HepG2 (cell line): ENCODE results near the gene MYL2. TPM values are rescaled to one million over a fixed set of nuclear protein-coding genes. Genes with fewer than 3 reads are reported as not detected.

ENCODE experiments used
- ATAC-seq: fragments of 200-7000 bp; cut with Tn5 transposase; 3 replicates; pipeline ENCODE4 v1.9.1; 2020; ENCODE audit warnings: mild to moderate bottlenecking, moderate library complexity
- BruUV-seq: library from RNA; stranded (reverse); fragments of 400-500 nt; replicated peaks from 2 replicates; lab custom pipeline; 2021; lab: Mats Ljungman, UMichigan
- CTCF ChIA-PET: fragments of 300-600 bp; formaldehyde crosslinking; extraction: SDS; loops from one replicate; lab custom pipeline; 2021; ENCODE audit warnings: low total read pairs, inconsistent platforms, low intra/inter-chr PET ratio; lab: Yijun Ruan, JAX
- POLR2A ChIA-PET: fragments of 350-600 bp; sonication (Branson Sonifier 250); formaldehyde crosslinking; loops from one replicate; lab custom pipeline; 2020; ENCODE audit warnings: antibody characterized with exemption, inconsistent platforms; lab: Yijun Ruan, JAX
- DNase-seq: peaks from one replicate; pipeline ENCODE4 v3.0.0-alpha.2; 2015; ENCODE audit warnings: low spot score
- FAIRE-seq: peaks from 3 replicates; lab custom pipeline; 2011; peaks lifted over from hg19 to GRCh38; lab: Jason Lieb, UNC
- H2AFZ ChIP-seq: one replicate; pipeline ENCODE4 v1.6.1; 2011; ENCODE audit warnings: low read length, inconsistent platforms
- H3K27ac ChIP-seq: fragments of 300-600 bp; 3 replicates; pipeline ENCODE4 v1.8.0; 2011; ENCODE audit warnings: mixed run types, mild to moderate bottlenecking, mixed read lengths, low read length, inconsistent platforms; ENCODE audit not compliant: insufficient read depth; ENCODE audit errors: extremely low read length
- H3K27me3 ChIP-seq, 2 experiments: fragments of 200-600 bp in 1 of 2; 2 replicates in 1 of 2; 3 replicates in 1 of 2; pipeline versions ENCODE4 v1.6.0 to v1.8.0; 2011; ENCODE audit warnings: low read length in 2 of 2, mild to moderate bottlenecking in 2 of 2, moderate library complexity in 2 of 2, inconsistent platforms in 1 of 2; ENCODE audit not compliant: insufficient read depth in 2 of 2, control insufficient read depth in 1 of 2
- H3K36me3 ChIP-seq, 2 experiments: fragments of 200-600 bp in 1 of 2; replicated peaks in 1 of 2; 2 replicates in 1 of 2; 3 replicates in 1 of 2; pipeline versions ENCODE4 v1.5.1 to v1.8.0; 2011; ENCODE audit warnings: low read length in 2 of 2, inconsistent platforms in 1 of 2; ENCODE audit not compliant: insufficient read depth in 2 of 2, control insufficient read depth in 1 of 2
- H3K4me1 ChIP-seq: 2 replicates; pipeline ENCODE4 v1.5.1; 2012; ENCODE audit warnings: low read length, inconsistent platforms; ENCODE audit not compliant: insufficient read depth
- H3K4me2 ChIP-seq: 2 replicates; pipeline ENCODE4 v1.6.0; 2011; ENCODE audit warnings: low read depth, low read length, inconsistent platforms
- H3K4me3 ChIP-seq, 3 experiments: fragments of 200-600 bp in 1 of 3; sonication (generic), shearing (Covaris generic) in 1 of 3; replicated peaks in 1 of 3; 2 replicates each; pipeline ENCODE4 v1.5.1; 2011 to 2016; ENCODE audit warnings: low read length in 3 of 3, inconsistent platforms in 2 of 3, low read depth in 2 of 3, mild to moderate bottlenecking in 2 of 3, control low read depth in 1 of 3, mixed read lengths in 1 of 3; ENCODE audit not compliant: insufficient read depth in 1 of 3
- H3K79me2 ChIP-seq: one replicate; pipeline ENCODE4 v1.6.1; 2011; ENCODE audit warnings: low read length, inconsistent platforms; ENCODE audit not compliant: insufficient read depth
- H3K9ac ChIP-seq: 2 replicates; pipeline ENCODE4 v1.6.0; 2011; ENCODE audit warnings: mild to moderate bottlenecking, low read depth, low read length, inconsistent platforms; ENCODE audit not compliant: insufficient read depth
- H3K9me3 ChIP-seq: 2 replicates; pipeline ENCODE4 v1.5.1; 2012; ENCODE audit warnings: mild to moderate bottlenecking, low read length
- H4K20me1 ChIP-seq: 2 replicates; pipeline ENCODE4 v1.6.0; 2011; ENCODE audit warnings: inconsistent platforms, mild to moderate bottlenecking, low read length, moderate library complexity; ENCODE audit not compliant: insufficient read depth
- KAT8 ChIP-seq: IDR thresholded peaks from 2 replicates; pipeline ENCODE4 v1.6.1; 2016; ENCODE audit warnings: missing genetic modification reagents, missing compliant biosample characterization
- KDM3A ChIP-seq: IDR thresholded peaks from 2 replicates; pipeline ENCODE4 v1.6.1; 2018; ENCODE audit warnings: low read depth, missing compliant biosample characterization
- KLF6 ChIP-seq: IDR thresholded peaks from 2 replicates; pipeline ENCODE4 v1.8.0; 2016; ENCODE audit warnings: missing biosample characterization, missing genetic modification reagents
- MTA3 ChIP-seq: sonication (generic); formaldehyde crosslinking; IDR thresholded peaks from 2 replicates; pipeline ENCODE4 v1.4.0; 2020; ENCODE audit warnings: missing genetic modification reagents
- ZNF124 ChIP-seq: sonication (generic); formaldehyde crosslinking; IDR thresholded peaks from 2 replicates; pipeline ENCODE4 v1.4.0; 2020; ENCODE audit warnings: missing genetic modification reagents
- ZNF225 ChIP-seq: sonication (generic); formaldehyde crosslinking; IDR thresholded peaks from 2 replicates; pipeline ENCODE4 v1.4.0; 2020; ENCODE audit warnings: mild to moderate bottlenecking, missing genetic modification reagents
- ZNF761 ChIP-seq: sonication (generic); formaldehyde crosslinking; conservative IDR thresholded peaks from 2 replicates; pipeline ENCODE4 v1.4.0; 2020; ENCODE audit warnings: mild to moderate bottlenecking, missing genetic modification reagents
- ZNF766 ChIP-seq: sonication (generic); formaldehyde crosslinking; IDR thresholded peaks from 2 replicates; pipeline ENCODE4 v1.5.0; 2020; ENCODE audit warnings: missing genetic modification reagents, borderline replicate concordance
- WGBS: methylation state at CpG from one replicate; pipeline ENCODE4 v1.1.6; 2017; ENCODE audit warnings: low lambda C conversion rate; 5-methylcytosine and 5-hydroxymethylcytosine counted together
- in situ Hi-C: cut with HindIII; loops from 2 replicates; pipeline ENCODE4 v1.10.0; 2017; ENCODE audit warnings: low pct_unique_long_range_greater_than_20kb; ENCODE audit not compliant: extremely low pct_ligation_motif_present
- intact Hi-C: fragments of 100-400 bp; cut with micrococcal nuclease; formaldehyde crosslinking; loops from one replicate; pipeline ENCODE4 v1.10.0; 2022; ENCODE audit not compliant: unreplicated experiment
- polyA plus RNA-seq, 8 experiments: library from polyadenylated mRNA; depleted of rRNA in 3 of 8; stranded (reverse) in 7 of 8; unstranded in 1 of 8; fragments of >200 nt; fragmentation: Illumina TruSeq in 4 of 8; extraction: Trizol in 4 of 8; gene quantifications; 2 replicates each; pipeline versions ENCODE4 v1.2.1 to v1.2.3, GENCODE V29; 2011 to 2016; ENCODE audit warnings: low read depth in 4 of 8, missing spikeins in 1 of 8, mixed read lengths in 1 of 8; ENCODE audit not compliant: insufficient read depth in 1 of 8
- total RNA-seq, 5 experiments: library from RNA; depleted of rRNA; stranded (reverse); fragments of >200 nt; fragmentation: Illumina TruSeq; extraction: Trizol; gene quantifications; 2 replicates each; pipeline ENCODE4 v1.2.3, GENCODE V29; 2016; ENCODE audit warnings: low read depth in 1 of 5
- TF ChIP-seq, protein P1 (sequence below): sonication (generic); formaldehyde crosslinking; IDR thresholded peaks from 2 replicates; pipeline ENCODE4 v1.4.0; 2020; ENCODE audit warnings: missing genetic modification reagents
- TF ChIP-seq, protein P2 (sequence below): sonication (generic); formaldehyde crosslinking; IDR thresholded peaks from 2 replicates; pipeline ENCODE4 v1.4.0; 2020; ENCODE audit warnings: missing genetic modification reagents, borderline replicate concordance
- TF ChIP-seq, protein P3 (sequence below): sonication (generic); formaldehyde crosslinking; IDR thresholded peaks from 2 replicates; pipeline ENCODE4 v1.4.0; 2020; ENCODE audit warnings: missing genetic modification reagents, mild to moderate bottlenecking, borderline replicate concordance

The MYL2 gene
- total and polyA plus RNA-seq, 2 of the 13 experiments (the other 11 are each of a cell fraction or from before 2014, with no cell fraction given), result not detected

DNA sequence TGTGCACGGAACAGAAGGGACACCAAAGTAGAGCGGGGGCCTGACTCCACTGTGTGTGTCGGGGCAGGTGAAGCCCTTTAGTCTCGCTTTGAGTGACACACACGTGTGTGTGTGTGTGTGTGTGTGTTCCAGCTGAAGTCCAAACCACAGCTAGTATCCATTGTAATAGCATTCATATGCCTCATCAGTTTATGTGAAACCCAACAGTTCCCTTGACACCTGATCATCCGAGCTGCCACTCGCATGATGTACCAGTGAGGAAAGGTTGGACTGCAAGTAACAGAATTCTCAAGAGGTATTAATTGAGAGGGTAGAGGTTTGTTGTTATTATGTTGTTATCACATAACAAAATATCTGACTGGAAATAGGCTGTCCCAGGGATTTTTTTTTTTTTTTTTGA lies 57.2 kb downstream of the MYL2 start:
- DNase-seq, result no peak
- no TSS peak for BruUV-seq
- H4K20me1 ChIP-seq, result no peaks in the 10 kb centered on the region
- no peak for FAIRE-seq
- ChIA-PET CTCF (no interaction called here), POLR2A (no interaction called here)
- 29% methylated on average over 7 of the region's 7 CpGs for WGBS
- no peak overlapping the region for H3K27ac ChIP-seq
- peaks cover 0 to 13% of the 10 kb centered on the region in 2 experiments; a peak in 4 of 5 replicates for H3K27me3 ChIP-seq
- intact Hi-C loops (no loop called here), in situ Hi-C loops (no loop called here)
- H2AFZ ChIP-seq, result no peak overlapping the region
- H3K9ac ChIP-seq, result no peak overlapping the region
- no peak overlapping the region for H3K4me3 ChIP-seq
- H3K9me3 ChIP-seq, result no peaks in the 10 kb centered on the region
- no peak overlapping the region for H3K4me2 ChIP-seq
- H3K36me3 ChIP-seq, result no peaks in the 10 kb centered on the region
- TF ChIP-seq, protein P1, sequence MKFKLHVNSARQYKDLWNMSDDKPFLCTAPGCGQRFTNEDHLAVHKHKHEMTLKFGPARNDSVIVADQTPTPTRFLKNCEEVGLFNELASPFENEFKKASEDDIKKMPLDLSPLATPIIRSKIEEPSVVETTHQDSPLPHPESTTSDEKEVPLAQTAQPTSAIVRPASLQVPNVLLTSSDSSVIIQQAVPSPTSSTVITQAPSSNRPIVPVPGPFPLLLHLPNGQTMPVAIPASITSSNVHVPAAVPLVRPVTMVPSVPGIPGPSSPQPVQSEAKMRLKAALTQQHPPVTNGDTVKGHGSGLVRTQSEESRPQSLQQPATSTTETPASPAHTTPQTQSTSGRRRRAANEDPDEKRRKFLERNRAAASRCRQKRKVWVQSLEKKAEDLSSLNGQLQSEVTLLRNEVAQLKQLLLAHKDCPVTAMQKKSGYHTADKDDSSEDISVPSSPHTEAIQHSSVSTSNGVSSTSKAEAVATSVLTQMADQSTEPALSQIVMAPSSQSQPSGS, result no peak
- TF ChIP-seq ZNF225 (CRISPR knock-in tag), result no peak
- no peak for TF ChIP-seq ZNF124 (CRISPR knock-in tag)
- no peak for TF ChIP-seq KAT8 (CRISPR knock-in tag)
- TF ChIP-seq MTA3 (CRISPR knock-in tag), result no peak
- TF ChIP-seq, protein P2, sequence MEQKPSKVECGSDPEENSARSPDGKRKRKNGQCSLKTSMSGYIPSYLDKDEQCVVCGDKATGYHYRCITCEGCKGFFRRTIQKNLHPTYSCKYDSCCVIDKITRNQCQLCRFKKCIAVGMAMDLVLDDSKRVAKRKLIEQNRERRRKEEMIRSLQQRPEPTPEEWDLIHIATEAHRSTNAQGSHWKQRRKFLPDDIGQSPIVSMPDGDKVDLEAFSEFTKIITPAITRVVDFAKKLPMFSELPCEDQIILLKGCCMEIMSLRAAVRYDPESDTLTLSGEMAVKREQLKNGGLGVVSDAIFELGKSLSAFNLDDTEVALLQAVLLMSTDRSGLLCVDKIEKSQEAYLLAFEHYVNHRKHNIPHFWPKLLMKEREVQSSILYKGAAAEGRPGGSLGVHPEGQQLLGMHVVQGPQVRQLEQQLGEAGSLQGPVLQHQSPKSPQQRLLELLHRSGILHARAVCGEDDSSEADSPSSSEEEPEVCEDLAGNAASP (CRISPR knock-in tag), result no peak
- no peak for TF ChIP-seq KLF6 (CRISPR knock-in tag)
- TF ChIP-seq ZNF761 (CRISPR knock-in tag), result no peak
- TF ChIP-seq, protein P3, sequence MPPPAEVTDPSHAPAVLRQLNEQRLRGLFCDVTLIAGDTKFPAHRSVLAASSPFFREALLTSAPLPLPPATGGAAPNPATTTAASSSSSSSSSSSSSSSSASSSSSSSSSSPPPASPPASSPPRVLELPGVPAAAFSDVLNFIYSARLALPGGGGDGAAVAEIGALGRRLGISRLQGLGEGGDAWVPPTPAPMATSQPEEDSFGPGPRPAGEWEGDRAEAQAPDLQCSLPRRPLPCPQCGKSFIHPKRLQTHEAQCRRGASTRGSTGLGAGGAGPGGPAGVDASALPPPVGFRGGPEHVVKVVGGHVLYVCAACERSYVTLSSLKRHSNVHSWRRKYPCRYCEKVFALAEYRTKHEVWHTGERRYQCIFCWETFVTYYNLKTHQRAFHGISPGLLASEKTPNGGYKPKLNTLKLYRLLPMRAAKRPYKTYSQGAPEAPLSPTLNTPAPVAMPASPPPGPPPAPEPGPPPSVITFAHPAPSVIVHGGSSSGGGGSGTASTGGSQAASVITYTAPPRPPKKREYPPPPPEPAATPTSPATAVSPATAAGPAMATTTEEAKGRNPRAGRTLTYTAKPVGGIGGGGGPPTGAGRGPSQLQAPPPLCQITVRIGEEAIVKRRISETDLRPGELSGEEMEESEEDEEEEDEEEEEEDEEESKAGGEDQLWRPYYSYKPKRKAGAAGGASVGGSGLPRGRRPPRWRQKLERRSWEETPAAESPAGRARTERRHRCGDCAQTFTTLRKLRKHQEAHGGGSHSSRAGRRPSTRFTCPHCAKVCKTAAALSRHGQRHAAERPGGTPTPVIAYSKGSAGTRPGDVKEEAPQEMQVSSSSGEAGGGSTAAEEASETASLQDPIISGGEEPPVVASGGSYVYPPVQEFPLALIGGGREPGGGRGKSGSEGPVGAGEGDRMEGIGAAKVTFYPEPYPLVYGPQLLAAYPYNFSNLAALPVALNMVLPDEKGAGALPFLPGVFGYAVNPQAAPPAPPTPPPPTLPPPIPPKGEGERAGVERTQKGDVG (CRISPR knock-in tag), result no peak
- no peak for TF ChIP-seq ZNF766 (CRISPR knock-in tag)
- no peak for TF ChIP-seq KDM3A (CRISPR knock-in tag)
- ATAC-seq, result no peak
- H3K4me1 ChIP-seq, result peaks cover 5% of the 10 kb centered on the region; the same call in 1 of the 2 replicates
- no peaks in the 10 kb centered on the region for H3K79me2 ChIP-seq
